BE2C (cell line): ENCODE measurements around the gene CENPP.

Experiments used
- DNase-seq: peaks from one replicate; pipeline ENCODE4 v3.0.0-alpha.2; 2020
- H3K27me3 ChIP-seq: fragments of 250-450 bp; sonication (Bioruptor Pico); 2 replicates; pipeline ENCODE4 v1.5.1; 2020; ENCODE audit warnings: mild to moderate bottlenecking
- H3K36me3 ChIP-seq: fragments of 250-450 bp; sonication (Bioruptor Pico); 2 replicates; pipeline ENCODE4 v1.5.1; 2020; ENCODE audit warnings: mild to moderate bottlenecking
- H3K4me1 ChIP-seq: fragments of 250-450 bp; sonication (Bioruptor Pico); 2 replicates; pipeline ENCODE4 v1.5.1; 2020
- H3K4me3 ChIP-seq: 2 replicates; pipeline ENCODE4 v1.5.1; 2011; ENCODE audit warnings: low read depth, low read length
- H3K9me3 ChIP-seq: fragments of 250-450 bp; sonication (Bioruptor Pico); 2 replicates; pipeline ENCODE4 v1.5.1; 2020
- CTCF ChIP-seq: IDR thresholded peaks from 2 replicates; pipeline ENCODE4 v1.5.1; 2012; ENCODE audit warnings: mild to moderate bottlenecking, low read depth, low read length

Gene CENPP

GRCh38 chr9:92353051-92353450 is 27.3 kb downstream of the CENPP start:
- Histone ChIP-seq H3K36me3 (peaks cover 13% of the 10 kb centered on the region), H3K4me3 (no peak overlapping the region), H3K27me3 (no peaks in the 10 kb centered on the region), H3K4me1 (no peaks in the 10 kb centered on the region), H3K9me3 (no peaks in the 10 kb centered on the region)
- DNase-seq: no peak
- no peak for TF ChIP-seq CTCF

GRCh38 chr9:92359394-92359995 is 33.7 kb downstream of the CENPP start:
- Histone ChIP-seq H3K27me3 (no peaks in the 10 kb centered on the region), H3K36me3 (no peaks in the 10 kb centered on the region), H3K9me3 (no peaks in the 10 kb centered on the region), H3K4me3 (no peak overlapping the region), H3K4me1 (peaks cover 7% of the 10 kb centered on the region)
- DNase-seq: peak; percentile 63
- TF ChIP-seq CTCF: no peak

- DNase-seq: no peak
- no peaks in the 10 kb centered on the region for H3K36me3 ChIP-seq
- no peak for TF ChIP-seq CTCF
- H3K27me3 ChIP-seq: no peaks in the 10 kb centered on the region
- no peaks in the 10 kb centered on the region for H3K9me3 ChIP-seq
- peaks cover 7% of the 10 kb centered on the region for H3K4me1 ChIP-seq
- no peak overlapping the region for H3K4me3 ChIP-seq
These were observed 34.3 kb downstream of the CENPP start for GRCh38 chr9:92360083-92360482.

- DNase-seq: no peak
- Histone ChIP-seq H3K27me3 (no peaks in the 10 kb centered on the region), H3K4me1 (no peaks in the 10 kb centered on the region), H3K36me3 (no peaks in the 10 kb centered on the region; the same call in 1 of the 2 replicates), H3K9me3 (no peaks in the 10 kb centered on the region), H3K4me3 (no peak overlapping the region)
- no peak for TF ChIP-seq CTCF
These were observed 43.3 kb downstream of the CENPP start for GRCh38 chr9:92369075-92369474.

GRCh38 chr9:92373167-92373566 is 47.4 kb downstream of the CENPP start:
- H3K4me1 ChIP-seq: peaks cover 5% of the 10 kb centered on the region
- no peak overlapping the region for H3K4me3 ChIP-seq
- no peak for TF ChIP-seq CTCF
- no peak for DNase-seq
- no peaks in the 10 kb centered on the region for H3K27me3 ChIP-seq
- H3K9me3 ChIP-seq: no peaks in the 10 kb centered on the region
- H3K36me3 ChIP-seq: no peaks in the 10 kb centered on the region

- TF ChIP-seq CTCF: no peak
- no peaks in the 10 kb centered on the region for H3K27me3 ChIP-seq
- H3K9me3 ChIP-seq: no peaks in the 10 kb centered on the region
- H3K4me1 ChIP-seq: peaks cover 14% of the 10 kb centered on the region
- DNase-seq: no peak
- H3K36me3 ChIP-seq: no peaks in the 10 kb centered on the region
- H3K4me3 ChIP-seq: no peak overlapping the region
These were observed 52.1 kb downstream of the CENPP start for GRCh38 chr9:92377876-92378275.
